Activated CD4-positive, alpha-beta T cell treated with anti-CD3 and anti-CD28 coated beads for 48 hours (primary cell): Measurements from ENCODE around the gene DIO2.

Experiments used
- DNase-seq: peaks from one replicate; pipeline ENCODE4 v3.0.0-alpha.2; 2020

DIO2 gene

DNA sequence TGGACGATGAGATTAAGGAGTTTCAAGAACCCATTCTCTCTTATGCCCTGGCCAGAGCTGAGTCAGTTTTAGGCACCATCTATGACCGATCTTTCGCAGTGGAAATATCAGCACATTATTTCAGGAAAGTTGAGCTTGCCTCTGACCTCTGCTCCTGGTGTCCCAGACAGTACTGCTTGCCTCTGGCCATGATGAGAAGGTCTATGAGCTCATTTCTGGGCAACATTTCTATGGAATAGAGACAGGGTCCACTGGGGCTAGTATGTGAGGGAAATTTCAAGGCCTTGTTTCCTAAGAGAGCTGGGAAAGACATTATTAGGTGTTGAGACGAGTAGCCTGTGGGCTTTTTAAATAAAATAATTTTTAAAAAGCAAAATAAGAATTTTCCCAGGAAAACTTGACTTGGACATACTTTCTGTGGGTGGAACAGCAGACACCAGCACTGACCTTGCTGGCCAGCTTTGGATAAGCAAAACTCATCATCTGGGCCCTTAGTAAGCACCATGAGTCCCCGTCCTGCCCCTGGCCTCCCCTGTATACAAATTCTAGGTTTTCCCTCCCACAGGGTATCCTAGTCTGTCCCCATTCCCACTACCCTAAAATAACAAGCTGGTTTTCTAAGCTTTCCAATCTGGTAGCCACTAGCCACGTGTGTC, 43.4 kb downstream of the DIO2 start:
- no peak for DNase-seq

DNA sequence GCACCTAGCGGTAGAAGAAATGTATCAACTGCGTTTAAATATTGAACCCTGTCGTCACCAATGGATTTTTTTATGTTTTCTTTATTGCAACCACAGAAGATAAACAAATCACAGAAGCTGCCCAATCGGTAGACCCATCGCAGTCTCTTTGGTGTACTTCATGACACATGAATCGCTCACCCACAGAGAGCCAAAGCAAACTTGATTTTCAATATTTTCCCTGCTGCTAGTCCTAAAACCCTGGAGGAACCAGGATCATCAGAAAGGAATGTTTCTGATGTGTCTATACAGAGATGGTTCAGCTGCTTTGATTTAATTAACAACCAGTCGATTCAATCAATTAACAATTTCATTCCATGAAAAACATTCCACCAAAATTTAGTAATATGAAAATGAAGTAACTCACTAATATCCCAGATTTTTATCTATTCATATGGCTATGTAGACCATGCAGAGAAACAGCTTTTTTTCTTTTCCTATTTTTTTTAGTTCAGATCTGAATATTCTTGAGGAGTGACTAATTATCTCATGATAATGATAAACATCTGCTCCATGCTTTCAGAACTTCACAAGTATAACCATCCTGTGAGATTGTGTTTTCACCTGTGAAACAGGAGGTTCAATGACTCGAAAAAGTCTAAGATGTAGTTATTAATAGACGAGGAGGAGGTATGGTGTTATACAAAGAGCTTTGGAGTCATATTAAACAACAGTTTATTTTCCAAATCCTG, 46.1 kb downstream of the DIO2 start:
- no peak for DNase-seq

- DNase-seq: no peak
Measured at GRCh38 chr14:80152763-80153162, 58.5 kb downstream of the DIO2 start.

DNA sequence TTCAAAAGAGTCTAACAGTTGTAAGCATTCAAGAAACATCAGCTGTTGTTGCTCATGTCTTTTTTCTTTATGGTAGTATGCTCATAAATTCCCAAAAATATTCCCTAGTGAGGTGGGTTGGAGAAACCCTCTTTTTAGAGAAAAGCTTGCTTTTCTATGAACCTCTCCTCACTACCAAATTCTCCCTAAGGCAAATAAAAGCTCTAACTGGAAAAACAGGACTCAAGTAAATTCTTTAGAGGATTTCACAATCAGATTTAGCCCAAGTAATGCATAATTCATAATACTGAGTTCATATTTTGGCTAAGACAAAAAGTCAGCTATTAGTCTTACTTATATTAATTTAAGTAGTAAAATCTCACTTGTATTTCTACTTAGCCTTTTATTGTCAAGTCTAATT, 59.1 kb downstream of the DIO2 start:
- DNase-seq: no peak

- DNase-seq: no peak
Measured at GRCh38 chr14:80150301-80150700, 61.0 kb downstream of the DIO2 start.
